Progenitor cell of endocrine pancreas (in vitro differentiated cells): ENCODE data around the gene RMDN2. TPM values are rescaled to one million over a fixed set of nuclear protein-coding genes. Genes with fewer than 3 reads are reported as not detected.

Experiments used
- DNase-seq: peaks from one replicate; pipeline ENCODE4 v3.0.0; 2021; ENCODE audit warnings: low spot score; ENCODE audit not compliant: unreplicated experiment
- H3K27ac Mint-ChIP-seq: 2 replicates; pipeline ENCODE4 v1.8.0; 2021; ENCODE audit warnings: mild to moderate bottlenecking, moderate library complexity, mixed read lengths
- H3K27me3 Mint-ChIP-seq: 2 replicates; pipeline ENCODE4 v1.8.0; 2021; ENCODE audit warnings: mixed read lengths
- H3K36me3 Mint-ChIP-seq: 2 replicates; pipeline ENCODE4 v1.8.0; 2022; ENCODE audit warnings: mixed read lengths; ENCODE audit not compliant: insufficient read depth
- H3K4me1 Mint-ChIP-seq: 2 replicates; pipeline ENCODE4 v1.8.0; 2021; ENCODE audit warnings: low read depth, mixed read lengths
- H3K4me3 Mint-ChIP-seq: 2 replicates; pipeline ENCODE4 v1.8.0; 2021; ENCODE audit warnings: low read depth, mild to moderate bottlenecking, moderate library complexity, mixed read lengths
- H3K9me3 Mint-ChIP-seq: 2 replicates; pipeline ENCODE4 v1.8.0; 2021; ENCODE audit warnings: low read depth, mixed read lengths
- CTCF ChIP-seq: fragments of 200-600 bp; sonication (generic); IDR thresholded peaks from one replicate; pipeline ENCODE4 v1.5.0; 2021; ENCODE audit warnings: antibody characterized with exemption, mild to moderate bottlenecking; ENCODE audit not compliant: unreplicated experiment
- total RNA-seq: library from RNA; stranded (reverse); gene quantifications from 2 replicates; pipeline ENCODE4 v1.2.1, GENCODE V29; 2021

RMDN2 gene
- total RNA-seq, 1 donor from 2014 or later, result 9.2 TPM

DNA sequence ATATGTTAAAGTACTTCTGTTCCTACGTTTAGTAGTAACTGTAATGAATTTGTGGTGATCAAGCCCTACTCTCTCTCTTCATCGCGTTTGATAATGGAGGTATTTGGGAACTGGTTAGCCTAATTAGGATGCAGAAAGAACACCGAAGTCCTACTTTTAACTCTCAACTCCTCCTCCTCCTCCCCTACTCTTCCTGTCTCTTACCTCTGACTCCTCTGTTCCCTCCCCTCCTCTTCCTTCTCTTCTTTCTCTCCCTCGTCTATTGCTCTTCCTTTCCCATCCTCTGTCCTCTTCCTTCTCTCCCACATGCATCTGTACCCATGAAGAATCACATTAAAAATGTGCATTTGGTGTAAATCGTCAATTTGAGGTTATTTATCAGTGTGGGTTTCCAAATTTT is 57.8 kb downstream of the RMDN2 start:
- no peaks in the 10 kb centered on the region for H3K27me3 Mint-ChIP-seq
- peaks cover 8% of the 10 kb centered on the region for H3K9me3 Mint-ChIP-seq
- H3K27ac Mint-ChIP-seq, result no peak overlapping the region
- H3K36me3 Mint-ChIP-seq, result peaks cover 2% of the 10 kb centered on the region
- H3K4me3 Mint-ChIP-seq, result no peak overlapping the region
- no peaks in the 10 kb centered on the region for H3K4me1 Mint-ChIP-seq
- TF ChIP-seq CTCF, result no peak
- no peak for DNase-seq

DNA sequence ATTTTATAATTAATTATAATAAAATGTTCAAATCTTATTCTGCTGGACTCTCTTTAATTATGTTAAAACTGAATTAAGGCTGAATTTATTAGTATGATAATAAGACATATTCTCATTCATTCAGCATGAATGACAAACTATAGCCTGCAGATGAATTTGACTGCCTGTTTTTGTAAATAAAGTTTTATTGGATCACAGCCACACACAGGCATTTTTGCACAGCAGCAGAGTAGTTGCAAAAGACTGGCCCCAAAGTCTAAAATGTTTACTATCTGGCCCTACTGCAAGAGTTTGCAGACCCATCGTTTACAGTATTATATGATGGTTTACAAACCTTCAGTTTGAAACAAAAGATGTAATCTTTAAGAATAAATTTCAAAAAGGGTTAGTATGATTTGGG is 58.6 kb downstream of the RMDN2 start:
- Mint-ChIP-seq H3K4me3 (no peak overlapping the region), H3K27ac (no peak overlapping the region), H3K36me3 (peaks cover 2% of the 10 kb centered on the region), H3K4me1 (no peaks in the 10 kb centered on the region), H3K27me3 (no peaks in the 10 kb centered on the region), H3K9me3 (peaks cover 8% of the 10 kb centered on the region)
- no peak for TF ChIP-seq CTCF
- no peak for DNase-seq

DNA sequence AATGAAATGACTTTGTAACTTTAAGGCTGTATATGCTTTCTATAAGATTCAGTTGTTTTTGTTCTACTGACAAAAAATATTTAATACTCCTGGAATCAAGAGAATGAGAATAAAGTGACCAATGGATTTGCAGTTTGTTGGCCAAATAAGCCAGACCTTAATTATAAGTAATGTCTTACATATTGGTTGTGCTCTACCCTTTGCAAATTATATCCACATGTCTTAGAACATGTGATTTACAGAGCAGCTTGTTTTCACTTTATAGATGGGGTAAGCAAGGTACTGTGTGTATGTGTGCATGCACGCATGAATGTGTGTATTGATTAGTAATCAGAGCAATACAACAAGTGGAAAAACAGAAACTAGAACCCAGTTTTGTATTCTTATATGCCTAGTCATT is 59.1 kb downstream of the RMDN2 start:
- no peak for TF ChIP-seq CTCF
- no peak for DNase-seq
- H3K4me3 Mint-ChIP-seq, result no peak overlapping the region
- H3K27ac Mint-ChIP-seq, result no peak overlapping the region
- H3K36me3 Mint-ChIP-seq, result peaks cover 2% of the 10 kb centered on the region
- H3K9me3 Mint-ChIP-seq, result peaks cover 8% of the 10 kb centered on the region
- no peaks in the 10 kb centered on the region for H3K27me3 Mint-ChIP-seq
- no peaks in the 10 kb centered on the region for H3K4me1 Mint-ChIP-seq

- Mint-ChIP-seq H3K4me3 (no peak overlapping the region), H3K36me3 (peaks cover 2% of the 10 kb centered on the region), H3K27ac (no peak overlapping the region), H3K4me1 (no peaks in the 10 kb centered on the region), H3K9me3 (peaks cover 8% of the 10 kb centered on the region), H3K27me3 (no peaks in the 10 kb centered on the region)
- no peak for DNase-seq
- TF ChIP-seq CTCF, result no peak
Observed at GRCh38 chr2:37984589-37984988, 59.5 kb downstream of the RMDN2 start.

DNA sequence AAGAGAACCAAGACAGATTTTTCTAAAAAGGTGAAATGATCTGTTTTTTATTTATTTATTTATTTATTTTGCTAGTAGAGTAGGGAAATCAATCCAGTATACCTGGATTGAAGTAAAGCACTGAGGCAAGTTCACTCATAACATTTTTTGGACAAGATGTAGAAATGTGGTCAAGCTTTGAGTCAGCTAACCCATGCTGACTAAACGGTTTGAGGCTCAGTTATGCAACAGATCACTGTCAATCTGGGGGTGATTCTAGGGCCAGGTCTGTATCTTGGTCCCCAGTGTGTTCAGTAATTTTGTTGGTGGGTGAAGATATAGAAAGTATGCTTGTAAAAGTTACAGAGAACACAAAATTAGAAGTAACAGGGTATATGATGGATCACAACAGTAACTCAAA is 60.2 kb downstream of the RMDN2 start:
- Mint-ChIP-seq H3K4me1 (no peaks in the 10 kb centered on the region), H3K27me3 (no peaks in the 10 kb centered on the region), H3K36me3 (peaks cover 2% of the 10 kb centered on the region), H3K27ac (no peak overlapping the region), H3K4me3 (no peak overlapping the region), H3K9me3 (peaks cover 8% of the 10 kb centered on the region)
- DNase-seq, result no peak
- no peak for TF ChIP-seq CTCF
